HG03460 (cell line): ENCODE data around the gene SLC25A4.
A peak's percentile ranks its signal among the peaks of the same experiment; 100 is the strongest.

Source experiments
- ATAC-seq: cut with Tn5 transposase; IDR thresholded peaks from one replicate; pipeline ENCODE4 v1.9.1; 2021; ENCODE audit not compliant: unreplicated experiment

The SLC25A4 gene

DNA sequence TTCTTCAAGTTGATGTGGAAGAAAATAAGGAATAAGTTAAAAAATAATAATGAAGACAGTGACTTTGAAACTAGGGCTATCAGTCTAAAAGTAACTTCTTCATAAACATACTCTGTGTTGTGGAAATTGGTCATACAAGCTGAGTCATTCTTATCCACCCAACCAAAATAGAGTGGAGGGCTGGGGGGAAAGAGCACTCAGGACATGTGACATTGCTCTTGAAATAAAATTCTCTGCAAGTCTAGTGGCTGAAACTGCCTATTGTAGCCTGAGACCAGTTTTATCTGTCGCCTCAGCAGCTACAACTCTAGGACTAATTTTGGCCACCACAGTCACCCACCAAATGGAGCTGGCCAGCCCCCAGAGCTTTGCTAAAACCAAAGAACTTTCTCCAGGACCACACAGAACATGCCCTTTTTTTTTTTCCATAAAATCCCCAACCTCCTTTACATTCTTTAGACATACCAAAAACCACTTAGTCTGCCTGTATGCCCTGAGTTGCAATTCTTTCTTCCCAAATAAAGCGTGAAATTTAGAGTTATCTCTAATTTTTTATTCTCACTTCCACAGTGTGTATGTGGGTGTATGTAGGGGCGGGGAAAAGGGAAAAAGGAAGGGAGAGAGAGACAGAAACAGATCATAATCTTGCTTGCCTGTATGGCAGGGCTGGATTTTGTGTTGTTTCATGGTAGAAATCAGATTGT, 23.0 kb upstream of the SLC25A4 start:
- no peak for ATAC-seq

DNA sequence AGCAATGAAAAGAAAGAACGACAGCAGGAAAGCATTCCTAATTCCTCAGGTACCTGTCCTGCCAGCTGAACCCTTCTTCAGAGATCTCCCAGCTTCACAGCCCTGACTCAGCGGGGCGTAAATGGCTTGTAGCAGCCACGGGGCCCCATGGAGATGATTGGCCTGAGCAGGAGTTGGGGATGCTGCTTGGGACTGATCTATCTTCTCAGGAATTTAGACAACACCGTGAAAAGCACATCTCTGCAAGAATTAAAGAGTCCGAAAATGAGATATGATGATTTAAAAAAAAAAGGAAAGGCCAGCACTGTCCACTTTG, 22.5 kb upstream of the SLC25A4 start:
- ATAC-seq = no peak

DNA sequence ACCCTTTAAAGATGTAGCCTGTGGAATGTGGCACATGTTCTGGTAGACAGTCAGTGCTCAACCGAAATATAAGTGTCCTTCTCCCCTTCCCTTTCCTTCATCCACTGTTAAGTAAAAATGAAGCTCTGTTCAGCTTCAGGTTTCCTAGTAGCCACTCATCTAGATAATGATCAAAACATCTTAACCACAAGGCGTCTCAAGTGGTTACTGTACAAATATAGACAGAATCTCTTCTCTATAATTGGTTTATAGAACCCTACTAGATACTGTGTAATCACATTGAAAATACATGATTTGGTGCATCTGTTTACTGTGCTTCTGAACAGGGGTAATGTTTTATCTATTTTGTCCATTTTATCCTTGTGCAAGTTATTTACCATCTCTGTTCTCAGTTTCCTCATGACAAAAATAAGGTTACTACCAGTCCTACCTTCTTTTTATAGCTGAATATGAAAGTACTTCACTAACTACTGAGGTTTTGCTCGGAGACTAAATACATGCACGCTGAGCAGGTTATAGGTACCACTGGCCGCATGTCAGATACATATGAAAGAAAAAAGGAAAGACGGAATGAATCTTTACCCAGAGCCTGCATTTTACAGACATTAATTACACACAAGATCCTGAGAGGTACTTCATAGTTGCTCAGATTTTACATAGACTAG, 20.3 kb upstream of the SLC25A4 start:
- peak; percentile 52 for ATAC-seq

DNA sequence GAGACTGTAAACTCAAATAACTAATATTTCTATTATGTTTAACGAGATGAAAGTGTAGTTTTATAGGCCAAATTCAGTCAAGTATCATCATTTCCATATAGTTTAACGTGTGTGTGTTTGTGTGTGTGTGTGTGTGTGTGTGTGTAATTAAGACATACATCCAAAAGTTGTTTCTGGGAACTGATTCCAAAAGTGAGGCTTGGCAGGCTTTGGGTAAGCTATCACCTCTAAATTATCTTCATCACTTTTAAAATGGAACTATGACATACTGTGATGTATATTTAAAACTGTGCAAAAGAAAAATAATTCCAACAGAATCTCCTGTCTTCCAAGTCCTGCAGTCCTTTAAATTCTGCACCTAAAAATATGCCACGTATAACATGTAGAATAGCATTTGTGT, 19.1 kb upstream of the SLC25A4 start:
- no peak for ATAC-seq

DNA sequence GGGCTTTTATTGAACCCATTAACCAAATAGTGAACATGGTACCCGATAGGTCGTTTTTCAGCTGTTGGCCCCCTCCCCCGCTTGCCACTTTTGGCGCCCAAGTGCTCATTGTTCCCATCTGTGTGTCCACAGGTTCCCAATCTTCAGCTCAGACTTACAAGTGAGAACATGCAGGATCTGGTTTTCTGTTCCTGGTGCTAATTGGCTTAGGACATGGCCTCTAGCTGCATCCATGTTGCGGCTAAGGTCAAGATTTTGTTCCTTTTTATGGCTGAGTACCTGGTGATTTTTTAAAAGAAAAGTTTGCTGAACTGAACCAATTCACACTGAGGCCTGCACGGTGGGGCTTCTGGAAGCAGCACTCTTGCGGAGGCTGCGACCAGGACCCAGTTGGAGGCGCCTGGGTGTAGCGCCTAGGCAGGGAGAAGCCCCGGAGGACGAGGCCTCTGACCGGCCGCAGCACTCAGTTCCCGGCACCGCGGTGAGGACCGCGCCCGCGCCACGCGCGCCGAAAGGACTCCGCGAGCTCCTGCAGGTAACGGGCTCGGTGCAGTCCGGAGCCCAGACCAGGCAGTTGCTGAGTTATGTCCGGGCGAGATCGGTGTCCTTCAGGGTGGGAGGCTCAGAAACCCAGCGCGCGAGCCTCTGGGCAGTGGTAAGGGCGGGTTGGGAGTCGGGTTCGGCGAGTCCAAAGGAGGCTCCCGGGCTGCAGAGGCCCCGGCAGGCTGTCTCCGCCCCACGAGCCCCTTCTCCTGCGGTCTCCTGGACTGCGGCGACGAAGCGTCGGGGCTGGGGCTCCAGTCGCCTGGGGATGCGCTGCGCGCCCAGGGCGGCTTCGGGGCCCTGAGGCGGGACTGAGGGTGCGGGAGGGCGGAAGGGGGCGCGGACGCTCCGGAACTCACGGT, 15.8 kb upstream of the SLC25A4 start:
- ATAC-seq = no peak

DNA sequence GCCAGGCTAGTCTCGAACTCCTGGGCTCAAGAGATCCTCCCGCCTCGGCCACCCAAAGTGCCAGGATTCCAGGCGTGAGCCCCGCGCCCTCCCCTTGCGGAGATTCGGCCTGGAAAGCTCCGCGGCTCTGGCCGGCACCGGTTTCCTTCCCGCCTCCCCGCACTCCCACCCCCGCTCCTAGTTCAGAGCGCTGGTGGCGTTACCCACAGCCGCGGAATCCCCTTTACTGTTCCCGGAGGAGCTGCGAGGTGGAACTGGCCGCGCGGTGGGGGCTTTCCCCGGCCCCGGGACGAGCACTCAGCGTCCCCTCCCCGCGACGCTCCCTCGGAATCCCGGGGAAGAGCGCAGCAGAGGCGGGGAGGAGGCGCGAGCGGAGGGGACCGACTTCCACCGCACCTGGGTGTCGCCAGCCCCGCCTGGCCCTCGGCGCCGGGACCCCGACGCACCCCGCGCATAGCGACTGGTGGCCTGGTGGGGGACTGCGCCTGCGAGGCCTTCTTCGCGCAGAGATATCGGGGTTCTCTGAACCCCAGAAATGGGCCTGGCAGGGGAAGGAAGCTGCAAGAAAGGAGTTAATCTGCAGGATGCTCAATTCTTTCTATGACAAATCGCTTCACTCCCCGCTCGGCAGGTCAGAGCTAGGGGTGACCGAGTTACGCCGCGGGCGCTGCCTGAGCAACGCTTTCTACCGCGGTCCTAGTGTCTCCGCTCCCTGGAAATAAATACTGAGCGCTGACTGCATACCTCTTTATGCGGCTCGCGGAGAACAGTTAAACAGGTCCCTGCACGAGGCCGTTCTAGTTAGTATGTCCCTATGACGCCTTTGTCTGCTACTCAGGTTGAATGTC, 14.6 kb upstream of the SLC25A4 start:
- ATAC-seq = peak; percentile 59

DNA sequence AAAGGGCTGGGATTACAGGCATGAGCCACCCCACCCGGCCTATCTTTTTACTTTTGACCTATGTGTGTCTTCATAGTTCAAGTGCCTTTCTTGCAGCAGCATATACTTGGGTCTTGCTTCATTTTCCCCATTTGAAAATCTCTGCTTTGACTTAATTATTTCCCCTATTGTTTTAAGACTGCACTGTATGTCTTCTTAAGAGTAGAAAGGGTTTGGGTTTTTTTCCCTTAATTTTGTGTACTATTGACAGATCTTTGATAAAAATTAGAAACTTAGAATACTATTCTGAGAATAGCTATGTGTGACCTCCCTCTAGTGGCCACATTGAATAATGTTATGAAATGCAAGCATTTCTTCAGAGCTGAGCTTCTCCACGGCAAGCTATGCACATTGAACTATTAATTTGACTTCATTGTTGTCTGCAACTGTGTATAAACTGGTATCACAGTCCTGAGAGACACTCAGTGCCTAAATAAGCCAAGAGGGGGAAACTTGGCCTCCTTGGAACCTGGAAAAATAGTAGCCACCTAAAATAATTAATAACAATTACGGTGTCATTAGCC, 8.7 kb upstream of the SLC25A4 start:
- ATAC-seq = peak; percentile 79

DNA sequence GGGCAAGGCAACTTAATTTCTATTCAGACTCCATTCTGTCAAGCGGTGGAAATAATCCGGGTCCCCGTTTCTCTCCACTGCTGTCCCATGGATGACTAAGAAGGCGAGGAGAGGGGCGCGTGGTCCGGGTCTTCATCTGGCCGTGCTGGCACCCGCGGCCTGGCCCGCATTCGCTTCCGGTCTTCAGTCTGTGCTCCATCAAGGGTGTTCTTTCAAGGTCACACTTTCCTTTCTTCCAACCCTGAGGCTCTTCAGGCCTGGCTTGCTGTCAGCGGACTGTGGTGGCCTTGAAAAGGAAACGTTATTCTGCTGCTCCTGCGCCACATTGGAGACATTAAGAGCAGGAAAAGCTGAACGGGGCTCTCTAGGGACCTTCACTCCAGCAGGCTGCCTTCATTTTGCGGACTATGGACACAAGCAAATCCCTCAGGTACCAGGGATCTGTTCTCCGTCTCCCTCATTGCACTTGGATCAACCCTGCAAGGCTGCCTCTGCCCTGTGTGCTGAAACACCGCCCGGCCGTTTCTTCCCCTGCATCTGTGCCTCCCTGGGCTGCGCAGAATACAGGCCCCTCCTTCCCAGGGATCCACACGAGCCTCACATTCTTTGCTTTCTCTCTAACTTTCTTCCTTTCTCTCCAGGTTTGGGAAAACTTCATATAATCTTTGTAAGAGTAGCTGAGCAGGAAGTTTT, 5.7 kb upstream of the SLC25A4 start:
- ATAC-seq = no peak

DNA sequence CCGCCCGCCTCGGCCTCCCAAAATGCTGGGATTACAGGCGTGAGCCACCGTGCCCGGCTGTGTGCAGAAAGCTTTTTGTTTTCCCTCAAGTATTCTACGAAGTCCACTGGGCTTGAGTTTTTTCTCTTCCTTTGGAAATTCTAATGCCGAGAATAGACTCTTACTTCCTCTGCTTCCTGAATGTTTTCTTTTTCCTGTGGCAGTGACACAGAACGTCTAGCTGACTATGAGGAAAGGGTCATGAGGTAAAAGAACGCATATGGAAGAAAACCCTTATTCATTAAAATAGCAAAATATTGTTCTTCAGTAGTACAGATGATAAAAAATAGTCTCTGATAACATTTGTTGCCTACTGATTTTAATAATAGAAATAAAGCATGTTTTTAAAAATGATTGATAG, 4.9 kb upstream of the SLC25A4 start:
- ATAC-seq = no peak

DNA sequence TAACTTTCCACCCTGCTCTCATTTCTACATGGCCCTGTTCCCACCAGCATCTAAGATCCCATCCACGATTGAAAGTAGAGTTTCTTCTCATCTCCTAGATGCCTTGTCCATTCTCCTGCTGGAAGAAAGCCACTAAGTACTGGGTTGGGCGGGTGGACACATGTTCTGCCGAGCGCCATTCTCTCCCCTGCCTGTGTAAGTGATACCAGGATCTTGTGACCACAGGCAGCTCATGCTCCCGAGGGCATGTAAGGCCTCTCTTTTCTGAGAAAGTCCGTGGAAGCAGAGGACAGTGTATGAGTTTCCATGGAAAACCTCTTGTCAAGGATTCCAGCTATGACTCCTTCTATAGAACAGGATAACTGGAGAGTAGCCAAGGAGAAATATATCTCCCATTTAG, 3.3 kb upstream of the SLC25A4 start:
- ATAC-seq = no peak

DNA sequence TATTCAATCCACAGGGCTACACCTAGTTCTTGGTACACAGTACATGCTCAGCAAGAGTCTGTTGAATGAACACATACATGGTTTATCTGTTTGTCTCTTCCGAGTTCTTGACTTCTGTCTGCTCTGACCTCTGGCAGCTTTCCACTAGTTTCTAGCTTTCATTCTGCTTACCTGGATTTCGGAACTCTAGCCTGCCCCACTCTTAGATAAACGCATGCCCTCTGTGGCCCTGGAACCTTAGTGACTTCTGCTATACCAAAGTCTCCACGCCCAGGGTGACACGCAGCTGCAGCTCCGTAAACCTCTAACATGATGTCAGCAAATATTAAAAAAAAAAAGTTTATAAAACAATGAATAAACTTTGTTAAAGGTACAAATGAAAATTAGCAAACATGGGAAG, 1.3 kb upstream of the SLC25A4 start:
- ATAC-seq = no peak

DNA sequence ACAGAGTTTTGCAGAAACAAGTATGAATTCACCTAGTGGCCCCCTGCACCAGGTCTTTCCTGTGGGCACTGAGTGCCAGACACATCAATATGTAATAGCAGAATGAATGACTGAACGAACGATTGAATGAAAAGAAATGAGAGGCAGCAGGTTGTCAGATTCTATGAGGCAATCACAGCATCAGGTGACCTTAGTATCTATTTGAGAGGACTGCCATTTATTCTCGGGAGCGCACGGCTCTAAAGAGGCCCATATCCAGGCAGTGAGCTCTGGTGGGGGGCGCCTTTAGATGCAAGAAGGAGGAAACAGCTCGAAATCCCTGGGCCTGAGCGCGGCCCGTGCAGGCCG, 528 bp upstream of the SLC25A4 start:
- no peak for ATAC-seq

DNA sequence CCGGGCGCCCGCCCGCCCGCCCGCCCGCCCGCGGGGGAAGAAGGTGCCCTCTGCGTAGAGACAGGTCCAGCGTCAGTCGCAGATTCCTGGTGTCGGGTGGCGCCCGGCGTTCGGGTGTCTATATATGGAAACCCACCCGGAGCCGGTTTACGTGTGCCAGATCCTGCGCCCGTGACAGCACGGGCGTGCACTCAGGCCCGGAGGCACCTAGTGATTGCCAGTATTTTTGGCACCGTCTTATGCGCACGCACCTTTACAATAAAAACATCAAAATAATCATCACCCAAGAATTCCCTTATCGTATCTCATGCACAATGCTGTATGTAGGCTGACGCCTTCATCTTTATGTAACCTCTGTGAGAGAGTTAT, 519 bp downstream of the SLC25A4 start:
- peak; percentile 24 for ATAC-seq

DNA sequence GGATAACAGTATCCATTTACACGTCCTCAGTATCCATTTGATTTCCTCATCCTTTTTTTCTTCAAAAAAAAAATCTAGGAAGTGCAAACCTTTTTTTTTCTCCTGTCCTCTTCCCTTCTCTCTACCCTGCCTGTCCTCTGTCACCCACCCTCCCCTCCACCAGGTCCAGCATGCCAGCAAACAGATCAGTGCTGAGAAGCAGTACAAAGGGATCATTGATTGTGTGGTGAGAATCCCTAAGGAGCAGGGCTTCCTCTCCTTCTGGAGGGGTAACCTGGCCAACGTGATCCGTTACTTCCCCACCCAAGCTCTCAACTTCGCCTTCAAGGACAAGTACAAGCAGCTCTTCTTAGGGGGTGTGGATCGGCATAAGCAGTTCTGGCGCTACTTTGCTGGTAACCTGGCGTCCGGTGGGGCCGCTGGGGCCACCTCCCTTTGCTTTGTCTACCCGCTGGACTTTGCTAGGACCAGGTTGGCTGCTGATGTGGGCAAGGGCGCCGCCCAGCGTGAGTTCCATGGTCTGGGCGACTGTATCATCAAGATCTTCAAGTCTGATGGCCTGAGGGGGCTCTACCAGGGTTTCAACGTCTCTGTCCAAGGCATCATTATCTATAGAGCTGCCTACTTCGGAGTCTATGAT, 1.7 kb downstream of the SLC25A4 start:
- ATAC-seq = no peak

DNA sequence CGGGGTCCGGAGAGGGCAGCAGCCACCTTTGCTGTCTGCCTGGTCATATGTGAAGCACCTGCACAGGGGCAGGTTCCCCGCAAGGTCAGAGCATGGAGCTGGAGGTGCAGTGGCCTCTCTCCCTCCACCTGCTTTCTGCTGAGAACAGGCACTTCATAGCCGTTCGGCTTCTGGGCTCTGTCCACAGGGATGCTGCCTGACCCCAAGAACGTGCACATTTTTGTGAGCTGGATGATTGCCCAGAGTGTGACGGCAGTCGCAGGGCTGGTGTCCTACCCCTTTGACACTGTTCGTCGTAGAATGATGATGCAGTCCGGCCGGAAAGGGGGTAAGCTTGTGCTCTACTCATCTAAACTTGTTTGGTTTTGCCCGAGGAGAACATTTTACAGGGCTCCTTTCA, 2.5 kb downstream of the SLC25A4 start:
- no peak for ATAC-seq

DNA sequence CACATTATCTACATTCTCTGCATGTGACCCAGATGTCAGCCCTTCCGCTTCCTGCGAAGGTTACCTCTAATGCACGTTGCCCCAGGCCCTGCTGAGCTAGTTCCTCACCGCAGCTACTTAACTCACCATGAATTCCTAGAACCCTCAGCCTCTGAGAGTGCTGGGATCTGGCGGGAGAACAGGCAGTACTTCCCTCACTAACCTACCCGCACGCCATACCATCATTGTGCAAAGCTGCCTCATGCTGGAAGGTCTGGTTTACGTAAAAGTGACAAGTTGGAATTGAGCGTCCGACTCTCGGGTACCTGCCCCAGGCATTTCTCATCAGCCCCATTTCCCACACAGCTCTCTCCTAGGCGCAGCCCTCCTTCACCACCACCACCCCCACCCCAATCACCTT, 6.3 kb downstream of the SLC25A4 start:
- no peak for ATAC-seq

DNA sequence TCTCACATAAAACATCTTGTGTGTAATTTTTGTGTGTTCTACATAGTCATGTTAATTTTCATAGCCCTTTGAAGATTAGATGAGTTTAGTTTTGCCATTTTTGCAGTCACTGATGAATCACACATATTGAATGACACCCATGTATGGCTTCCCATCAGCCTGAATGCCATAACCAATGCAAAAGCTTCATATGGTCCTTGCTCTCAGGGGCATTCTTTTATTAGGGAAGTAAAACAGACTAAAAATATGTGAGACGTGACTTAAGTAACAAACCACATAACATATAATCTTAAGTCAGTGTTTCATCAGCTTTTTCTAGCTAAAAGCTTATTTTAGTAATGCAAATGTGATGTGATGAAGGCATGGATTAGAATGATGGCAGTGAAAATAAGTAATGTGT, 8.2 kb downstream of the SLC25A4 start:
- ATAC-seq = no peak

DNA sequence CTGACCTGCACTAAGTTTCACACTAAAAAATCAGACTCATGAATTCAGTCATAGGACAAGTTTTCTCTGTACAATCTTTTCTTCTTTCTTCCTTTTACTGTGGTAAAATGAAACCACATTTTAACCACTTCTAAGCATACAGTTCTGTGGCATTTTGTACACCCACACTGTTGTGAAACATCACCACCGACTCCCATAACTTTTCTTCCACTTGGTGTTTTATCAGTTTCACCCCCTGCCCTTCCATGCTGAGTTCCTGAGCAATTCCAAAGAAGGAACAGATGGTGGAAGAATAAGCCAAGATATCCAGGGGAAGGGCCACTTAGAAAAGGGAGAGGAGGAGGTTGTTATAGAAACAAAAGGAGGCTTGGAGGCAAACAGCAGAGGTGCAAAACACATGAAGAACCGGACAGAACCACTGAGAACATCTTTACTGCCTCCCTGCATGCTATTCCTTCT, 22.6 kb downstream of the SLC25A4 start:
- ATAC-seq = peak; percentile 97

DNA sequence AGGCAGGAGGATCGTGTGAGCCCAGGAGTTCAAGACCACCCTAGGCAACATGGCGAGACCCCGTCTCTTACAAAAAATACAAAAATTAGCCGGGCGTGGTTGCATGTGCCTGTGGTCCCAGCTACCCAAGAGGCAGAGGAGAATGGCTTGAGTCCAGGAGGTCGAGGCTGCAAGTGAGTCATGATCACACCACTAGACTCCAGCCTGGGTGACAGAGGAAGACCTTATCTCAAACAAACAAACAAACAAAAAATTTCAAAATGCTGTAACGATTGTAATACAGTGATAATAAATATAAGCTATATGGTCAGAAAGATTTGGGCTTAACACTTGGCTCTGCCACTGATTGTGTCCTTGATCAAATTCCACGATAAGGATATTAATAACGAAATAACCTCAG, 24.2 kb downstream of the SLC25A4 start:
- no peak for ATAC-seq
